HepG2 (cell line): ENCODE data around the gene TIPIN. TPM values are rescaled to one million over a fixed set of nuclear protein-coding genes. Genes with fewer than 3 reads are reported as not detected.

Experiments used
- ATAC-seq: fragments of 200-7000 bp; cut with Tn5 transposase; 3 replicates; pipeline ENCODE4 v1.9.1; 2020; ENCODE audit warnings: mild to moderate bottlenecking, moderate library complexity
- BruUV-seq: library from RNA; stranded (reverse); fragments of 400-500 nt; replicated peaks from 2 replicates; lab custom pipeline; 2021; lab: Mats Ljungman, UMichigan
- CTCF ChIA-PET: fragments of 300-600 bp; formaldehyde crosslinking; extraction: SDS; loops from one replicate; lab custom pipeline; 2021; ENCODE audit warnings: low total read pairs, inconsistent platforms, low intra/inter-chr PET ratio; lab: Yijun Ruan, JAX
- POLR2A ChIA-PET: fragments of 350-600 bp; sonication (Branson Sonifier 250); formaldehyde crosslinking; loops from one replicate; lab custom pipeline; 2020; ENCODE audit warnings: antibody characterized with exemption, inconsistent platforms; lab: Yijun Ruan, JAX
- DNase-seq: peaks from one replicate; pipeline ENCODE4 v3.0.0-alpha.2; 2015; ENCODE audit warnings: low spot score
- FAIRE-seq: peaks from 3 replicates; lab custom pipeline; 2011; peaks lifted over from hg19 to GRCh38; lab: Jason Lieb, UNC
- H2AFZ ChIP-seq: one replicate; pipeline ENCODE4 v1.6.1; 2011; ENCODE audit warnings: low read length, inconsistent platforms
- H3K27ac ChIP-seq: fragments of 300-600 bp; 3 replicates; pipeline ENCODE4 v1.8.0; 2011; ENCODE audit warnings: mixed run types, mild to moderate bottlenecking, mixed read lengths, low read length, inconsistent platforms; ENCODE audit not compliant: insufficient read depth; ENCODE audit errors: extremely low read length
- H3K27me3 ChIP-seq, 2 experiments: fragments of 200-600 bp in 1 of 2; 2 replicates in 1 of 2; 3 replicates in 1 of 2; pipeline versions ENCODE4 v1.6.0 to v1.8.0; 2011; ENCODE audit warnings: low read length in 2 of 2, mild to moderate bottlenecking in 2 of 2, moderate library complexity in 2 of 2, inconsistent platforms in 1 of 2; ENCODE audit not compliant: insufficient read depth in 2 of 2, control insufficient read depth in 1 of 2
- H3K36me3 ChIP-seq, 2 experiments: fragments of 200-600 bp in 1 of 2; replicated peaks in 1 of 2; 2 replicates in 1 of 2; 3 replicates in 1 of 2; pipeline versions ENCODE4 v1.5.1 to v1.8.0; 2011; ENCODE audit warnings: low read length in 2 of 2, inconsistent platforms in 1 of 2; ENCODE audit not compliant: insufficient read depth in 2 of 2, control insufficient read depth in 1 of 2
- H3K4me1 ChIP-seq: 2 replicates; pipeline ENCODE4 v1.5.1; 2012; ENCODE audit warnings: low read length, inconsistent platforms; ENCODE audit not compliant: insufficient read depth
- H3K4me2 ChIP-seq: 2 replicates; pipeline ENCODE4 v1.6.0; 2011; ENCODE audit warnings: low read depth, low read length, inconsistent platforms
- H3K4me3 ChIP-seq, 3 experiments: fragments of 200-600 bp in 1 of 3; sonication (generic), shearing (Covaris generic) in 1 of 3; replicated peaks in 1 of 3; 2 replicates each; pipeline ENCODE4 v1.5.1; 2011 to 2016; ENCODE audit warnings: low read length in 3 of 3, inconsistent platforms in 2 of 3, low read depth in 2 of 3, mild to moderate bottlenecking in 2 of 3, control low read depth in 1 of 3, mixed read lengths in 1 of 3; ENCODE audit not compliant: insufficient read depth in 1 of 3
- H3K79me2 ChIP-seq: one replicate; pipeline ENCODE4 v1.6.1; 2011; ENCODE audit warnings: low read length, inconsistent platforms; ENCODE audit not compliant: insufficient read depth
- H3K9ac ChIP-seq: 2 replicates; pipeline ENCODE4 v1.6.0; 2011; ENCODE audit warnings: mild to moderate bottlenecking, low read depth, low read length, inconsistent platforms; ENCODE audit not compliant: insufficient read depth
- H3K9me3 ChIP-seq: 2 replicates; pipeline ENCODE4 v1.5.1; 2012; ENCODE audit warnings: mild to moderate bottlenecking, low read length
- H4K20me1 ChIP-seq: 2 replicates; pipeline ENCODE4 v1.6.0; 2011; ENCODE audit warnings: inconsistent platforms, mild to moderate bottlenecking, low read length, moderate library complexity; ENCODE audit not compliant: insufficient read depth
- AGO2 ChIP-seq: fragments of 200-400 bp; formaldehyde crosslinking; optimal IDR thresholded peaks from 2 replicates; pipeline ENCODE3; 2017; ENCODE audit warnings: mild to moderate bottlenecking, low read depth, low read length, moderate library complexity
- FLYWCH1 ChIP-seq: sonication (generic); formaldehyde crosslinking; IDR thresholded peaks from 2 replicates; pipeline ENCODE4 v1.8.1; 2023; ENCODE audit warnings: mild to moderate bottlenecking, missing genetic modification reagents
- HDAC6 ChIP-seq: fragments of 200-600 bp; sonication (generic); IDR thresholded peaks from 2 replicates; pipeline ENCODE4 v1.7.0; 2017; ENCODE audit warnings: mild to moderate bottlenecking, antibody characterized with exemption, low read length, low read depth
- HOXA5 ChIP-seq: sonication (generic); formaldehyde crosslinking; IDR thresholded peaks from 2 replicates; pipeline ENCODE4 v1.4.0; 2020; ENCODE audit warnings: missing genetic modification reagents
- KDM5B ChIP-seq: sonication (generic); formaldehyde crosslinking; IDR thresholded peaks from 2 replicates; pipeline ENCODE4 v1.4.0; 2020; ENCODE audit warnings: missing genetic modification reagents, mild to moderate bottlenecking, borderline replicate concordance
- KMT2A ChIP-seq: sonication (generic); formaldehyde crosslinking; IDR thresholded peaks from 2 replicates; pipeline ENCODE4 v1.4.0; 2020; ENCODE audit warnings: missing genetic modification reagents
- PITX1 ChIP-seq: sonication (generic); formaldehyde crosslinking; IDR thresholded peaks from 2 replicates; pipeline ENCODE4 v1.5.1; 2020; ENCODE audit warnings: mild to moderate bottlenecking, missing genetic modification reagents
- RXRA ChIP-seq: sonication (generic); formaldehyde crosslinking; IDR thresholded peaks from 2 replicates; pipeline ENCODE4 v1.5.1; 2020; ENCODE audit warnings: missing genetic modification reagents
- ZNF383 ChIP-seq: sonication (generic); formaldehyde crosslinking; IDR thresholded peaks from 2 replicates; pipeline ENCODE4 v1.4.0; 2020; ENCODE audit warnings: missing genetic modification reagents, mild to moderate bottlenecking, borderline replicate concordance
- ZNF432 ChIP-seq: sonication (generic); formaldehyde crosslinking; IDR thresholded peaks from 2 replicates; pipeline ENCODE4 v1.5.0; 2020; ENCODE audit warnings: missing genetic modification reagents, mild to moderate bottlenecking, borderline replicate concordance
- ZNF737 ChIP-seq: sonication (generic); formaldehyde crosslinking; IDR thresholded peaks from 2 replicates; pipeline ENCODE4 v1.5.0; 2020; ENCODE audit warnings: missing genetic modification reagents, mild to moderate bottlenecking, borderline replicate concordance
- WGBS: methylation state at CpG from one replicate; pipeline ENCODE4 v1.1.6; 2017; ENCODE audit warnings: low lambda C conversion rate; 5-methylcytosine and 5-hydroxymethylcytosine counted together
- in situ Hi-C: cut with HindIII; loops from 2 replicates; pipeline ENCODE4 v1.10.0; 2017; ENCODE audit warnings: low pct_unique_long_range_greater_than_20kb; ENCODE audit not compliant: extremely low pct_ligation_motif_present
- intact Hi-C: fragments of 100-400 bp; cut with micrococcal nuclease; formaldehyde crosslinking; loops from one replicate; pipeline ENCODE4 v1.10.0; 2022; ENCODE audit not compliant: unreplicated experiment
- polyA plus RNA-seq, 8 experiments: library from polyadenylated mRNA; depleted of rRNA in 3 of 8; stranded (reverse) in 7 of 8; unstranded in 1 of 8; fragments of >200 nt; fragmentation: Illumina TruSeq in 4 of 8; extraction: Trizol in 4 of 8; gene quantifications; 2 replicates each; pipeline versions ENCODE4 v1.2.1 to v1.2.3, GENCODE V29; 2011 to 2016; ENCODE audit warnings: low read depth in 4 of 8, missing spikeins in 1 of 8, mixed read lengths in 1 of 8; ENCODE audit not compliant: insufficient read depth in 1 of 8
- total RNA-seq, 5 experiments: library from RNA; depleted of rRNA; stranded (reverse); fragments of >200 nt; fragmentation: Illumina TruSeq; extraction: Trizol; gene quantifications; 2 replicates each; pipeline ENCODE4 v1.2.3, GENCODE V29; 2016; ENCODE audit warnings: low read depth in 1 of 5
- TF ChIP-seq, protein P1 (sequence below): sonication (generic); formaldehyde crosslinking; IDR thresholded peaks from 2 replicates; pipeline ENCODE4 v1.4.0; 2020; ENCODE audit warnings: missing genetic modification reagents
- TF ChIP-seq, protein P2 (sequence below): sonication (generic); formaldehyde crosslinking; IDR thresholded peaks from 2 replicates; pipeline ENCODE4 v1.5.0; 2020; ENCODE audit warnings: missing genetic modification reagents

The TIPIN gene
- total and polyA plus RNA-seq, 2 of the 13 experiments (the other 11 are each of a cell fraction or from before 2014, with no cell fraction given) = 2.7 to 28.6 TPM

DNA sequence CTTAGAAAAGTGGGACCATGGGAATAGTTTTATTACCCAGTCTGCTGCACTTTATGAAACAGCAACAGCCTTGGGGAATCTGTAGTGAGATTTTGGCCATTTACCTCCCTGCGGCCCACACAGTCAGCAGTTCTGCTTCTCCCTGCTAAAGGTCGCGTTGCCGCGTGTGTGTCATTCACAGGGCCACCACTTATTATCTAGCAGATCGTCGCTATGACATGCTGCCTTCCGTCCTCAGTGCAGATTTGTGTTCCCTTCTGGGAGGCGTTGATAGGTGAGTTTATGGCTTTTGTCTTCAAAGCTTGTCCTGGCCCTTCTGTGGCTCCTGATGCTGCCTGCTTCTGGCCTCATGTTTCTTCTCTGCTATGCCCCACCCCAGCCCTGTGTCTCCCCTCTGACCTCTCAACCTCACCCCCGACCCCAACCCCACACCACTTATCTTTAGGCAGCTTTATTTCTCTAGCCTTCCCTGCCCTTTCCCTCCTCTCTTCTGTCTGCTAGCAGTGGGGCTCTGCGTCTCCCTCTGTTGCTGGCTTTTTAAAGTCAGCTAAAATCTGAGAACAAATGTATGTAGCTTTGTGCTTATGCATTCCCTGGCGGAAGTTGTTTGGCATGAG, 33.1 kb downstream of the TIPIN start:
- Histone ChIP-seq H3K36me3 (peaks cover 18 to 68% of the 10 kb centered on the region in 2 experiments), H3K4me3 (no peak overlapping the region), H4K20me1 (no peaks in the 10 kb centered on the region), H2AFZ (no peak overlapping the region), H3K9ac (no peak overlapping the region), H3K79me2 (no peaks in the 10 kb centered on the region), H3K27me3 (no peaks in the 10 kb centered on the region), H3K9me3 (no peaks in the 10 kb centered on the region), H3K4me1 (no peaks in the 10 kb centered on the region), H3K4me2 (no peak overlapping the region), H3K27ac (no peak overlapping the region)
- in situ Hi-C loops = no loop called here
- FAIRE-seq = no peak
- intact Hi-C loops = no loop called here
- CTCF ChIA-PET = no interaction called here
- no peak for ATAC-seq
- WGBS = 99% methylated on average over 12 of the region's 12 CpGs
- POLR2A ChIA-PET = no interaction called here
- no peak for DNase-seq
- BruUV-seq = no TSS peak
- TF ChIP-seq AGO2 (no peak), KDM5B (CRISPR knock-in tag) (no peak), PITX1 (no peak), RXRA (no peak), FLYWCH1 (CRISPR knock-in tag) (no peak), ZNF383 (no peak), ZNF737 (CRISPR knock-in tag) (no peak), ZNF432 (CRISPR knock-in tag) (no peak), HOXA5 (CRISPR knock-in tag) (no peak), KMT2A (CRISPR knock-in tag) (no peak), HDAC6 (no peak)
- TF ChIP-seq, protein P1, sequence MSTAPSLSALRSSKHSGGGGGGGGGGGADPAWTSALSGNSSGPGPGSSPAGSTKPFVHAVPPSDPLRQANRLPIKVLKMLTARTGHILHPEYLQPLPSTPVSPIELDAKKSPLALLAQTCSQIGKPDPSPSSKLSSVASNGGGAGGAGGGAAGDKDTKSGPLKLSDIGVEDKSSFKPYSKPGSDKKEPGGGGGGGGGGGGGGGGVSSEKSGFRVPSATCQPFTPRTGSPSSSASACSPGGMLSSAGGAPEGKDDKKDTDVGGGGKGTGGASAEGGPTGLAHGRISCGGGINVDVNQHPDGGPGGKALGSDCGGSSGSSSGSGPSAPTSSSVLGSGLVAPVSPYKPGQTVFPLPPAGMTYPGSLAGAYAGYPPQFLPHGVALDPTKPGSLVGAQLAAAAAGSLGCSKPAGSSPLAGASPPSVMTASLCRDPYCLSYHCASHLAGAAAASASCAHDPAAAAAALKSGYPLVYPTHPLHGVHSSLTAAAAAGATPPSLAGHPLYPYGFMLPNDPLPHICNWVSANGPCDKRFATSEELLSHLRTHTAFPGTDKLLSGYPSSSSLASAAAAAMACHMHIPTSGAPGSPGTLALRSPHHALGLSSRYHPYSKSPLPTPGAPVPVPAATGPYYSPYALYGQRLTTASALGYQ (CRISPR knock-in tag) = no peak
- TF ChIP-seq, protein P2, sequence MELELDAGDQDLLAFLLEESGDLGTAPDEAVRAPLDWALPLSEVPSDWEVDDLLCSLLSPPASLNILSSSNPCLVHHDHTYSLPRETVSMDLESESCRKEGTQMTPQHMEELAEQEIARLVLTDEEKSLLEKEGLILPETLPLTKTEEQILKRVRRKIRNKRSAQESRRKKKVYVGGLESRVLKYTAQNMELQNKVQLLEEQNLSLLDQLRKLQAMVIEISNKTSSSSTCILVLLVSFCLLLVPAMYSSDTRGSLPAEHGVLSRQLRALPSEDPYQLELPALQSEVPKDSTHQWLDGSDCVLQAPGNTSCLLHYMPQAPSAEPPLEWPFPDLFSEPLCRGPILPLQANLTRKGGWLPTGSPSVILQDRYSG = no peak
